SJSA1 (cell line): ENCODE data around the gene EFCAB6. TPM values are rescaled to one million over a fixed set of nuclear protein-coding genes. Genes with fewer than 3 reads are reported as not detected.

Source experiments
- DNase-seq, 2 experiments: peaks; one replicate each; pipeline ENCODE4 v3.0.0-alpha.2; 2015 to 2020; ENCODE audit warnings: low spot score in 2 of 2, low read depth in 1 of 2
- H3K27ac ChIP-seq: fragments of 250-450 bp; sonication (Bioruptor Pico); 2 replicates; pipeline ENCODE4 v1.5.1; 2020; ENCODE audit warnings: mild to moderate bottlenecking, moderate library complexity
- H3K27me3 ChIP-seq: fragments of 250-450 bp; sonication (Bioruptor Pico); replicated peaks from 2 replicates; pipeline ENCODE4 v1.5.1; 2020; ENCODE audit warnings: mild to moderate bottlenecking, moderate library complexity
- H3K36me3 ChIP-seq: fragments of 250-450 bp; sonication (Bioruptor Pico); 2 replicates; pipeline ENCODE4 v1.5.1; 2020; ENCODE audit warnings: mild to moderate bottlenecking
- H3K4me1 ChIP-seq: fragments of 250-450 bp; sonication (Bioruptor Pico); replicated peaks from 2 replicates; pipeline ENCODE4 v1.6.1; 2021; ENCODE audit warnings: mild to moderate bottlenecking
- H3K4me3 ChIP-seq: fragments of 250-450 bp; sonication (Bioruptor Pico); 2 replicates; pipeline ENCODE4 v1.5.1; 2020; ENCODE audit warnings: mild to moderate bottlenecking
- H3K9me3 ChIP-seq: fragments of 250-450 bp; sonication (Bioruptor Pico); replicated peaks from 2 replicates; pipeline ENCODE4 v1.5.1; 2020; ENCODE audit warnings: mild to moderate bottlenecking
- total RNA-seq: library from RNA; depleted of rRNA; stranded (reverse); fragments of >200 nt; shearing (Covaris generic); gene quantifications from 2 replicates; pipeline ENCODE4 v1.2.3, GENCODE V29; 2014

Gene EFCAB6
- total RNA-seq, 1 experiment from 2014 or later: 0.50 TPM

DNA sequence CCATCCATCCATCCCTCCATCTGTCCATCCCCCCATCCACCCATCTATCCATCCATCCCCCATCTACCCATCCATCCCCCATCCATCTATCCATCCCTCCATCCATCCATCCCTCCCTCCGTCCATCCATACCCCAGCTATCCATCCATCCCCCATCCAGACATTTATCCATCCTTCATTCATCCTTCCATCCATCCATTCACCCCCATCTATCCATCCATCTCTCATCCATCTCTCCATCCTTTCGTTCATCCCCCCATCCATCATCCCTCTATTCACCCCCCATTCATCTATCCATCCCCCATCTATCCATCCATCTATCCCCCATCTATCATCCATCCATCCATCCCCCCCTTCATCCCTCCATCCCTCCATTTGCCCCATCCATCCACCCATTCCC, 302.8 kb downstream of the EFCAB6 start:
- DNase-seq: no peak
- H3K36me3 ChIP-seq: no peaks in the 10 kb centered on the region
- H3K9me3 ChIP-seq: no peaks in the 10 kb centered on the region; the same call in 1 of the 2 replicates
- no peak overlapping the region for H3K27ac ChIP-seq
- H3K27me3 ChIP-seq: no peaks in the 10 kb centered on the region
- no peak overlapping the region for H3K4me3 ChIP-seq
- H3K4me1 ChIP-seq: no peaks in the 10 kb centered on the region

DNA sequence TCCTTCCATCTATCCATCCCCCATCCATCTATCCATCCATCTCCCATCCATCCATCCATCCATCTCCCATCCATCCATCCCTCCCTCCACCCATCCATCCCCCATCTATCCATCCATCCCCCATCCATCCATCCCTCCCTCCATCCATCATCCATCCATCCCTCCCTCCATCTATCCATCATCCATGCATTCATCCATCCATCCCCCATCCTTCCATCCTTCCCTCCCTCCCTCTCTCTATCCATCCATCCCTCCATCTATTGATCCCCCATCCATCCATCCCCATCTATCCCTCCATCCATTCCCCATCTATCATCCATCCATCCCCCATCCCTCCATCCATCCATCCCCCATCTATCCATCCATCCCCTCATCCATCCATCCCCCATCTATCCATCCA, 303.6 kb downstream of the EFCAB6 start:
- no peak for DNase-seq
- Histone ChIP-seq H3K27me3 (no peaks in the 10 kb centered on the region), H3K9me3 (no peaks in the 10 kb centered on the region; the same call in 1 of the 2 replicates), H3K4me1 (no peaks in the 10 kb centered on the region), H3K27ac (no peak overlapping the region), H3K4me3 (no peak overlapping the region), H3K36me3 (no peaks in the 10 kb centered on the region)

DNA sequence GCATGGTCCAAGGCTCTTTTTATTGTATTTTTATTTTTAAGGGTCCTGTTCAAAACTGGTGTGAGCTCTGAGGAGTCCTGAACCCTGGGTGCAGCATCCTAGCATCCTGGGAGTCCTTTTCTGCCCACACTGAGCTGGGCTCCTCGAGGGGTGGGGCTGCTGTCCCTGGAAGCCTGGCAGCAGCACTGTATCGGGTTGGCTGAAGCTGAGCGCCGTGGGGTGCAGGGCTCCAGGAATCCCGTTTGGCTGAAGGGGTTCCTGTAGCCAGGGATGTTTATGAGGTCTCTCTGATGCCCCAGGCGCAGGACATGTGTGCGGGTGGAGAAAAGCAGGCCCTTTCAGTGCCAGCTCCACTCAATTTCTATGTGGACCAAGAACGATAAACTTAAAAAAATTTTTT, 304.9 kb downstream of the EFCAB6 start:
- Histone ChIP-seq H3K4me3 (no peak overlapping the region), H3K27me3 (no peaks in the 10 kb centered on the region), H3K4me1 (no peaks in the 10 kb centered on the region), H3K9me3 (no peaks in the 10 kb centered on the region; the same call in 1 of the 2 replicates), H3K36me3 (no peaks in the 10 kb centered on the region), H3K27ac (no peak overlapping the region)
- DNase-seq: no peak

DNA sequence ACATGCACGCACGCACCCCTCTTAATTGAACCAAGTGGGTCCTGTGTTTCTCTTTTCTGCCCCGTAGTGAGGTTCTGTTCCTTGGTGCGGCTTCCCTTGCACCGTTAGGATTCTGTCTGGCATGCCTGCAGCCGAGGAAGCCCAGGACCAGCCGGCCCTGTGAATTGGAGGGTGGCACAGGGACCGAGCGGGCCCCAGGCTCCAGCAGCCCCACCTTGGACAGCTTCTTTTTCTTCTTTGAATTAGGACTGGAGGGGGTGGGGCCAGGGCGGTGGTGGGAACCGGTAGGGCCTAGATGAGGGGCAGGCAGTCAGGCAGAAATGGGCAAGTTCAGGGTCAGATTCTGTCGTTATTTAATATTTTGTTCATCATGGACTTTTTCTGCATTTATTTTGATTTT, 305.6 kb downstream of the EFCAB6 start:
- Histone ChIP-seq H3K27ac (no peak overlapping the region), H3K4me1 (no peaks in the 10 kb centered on the region), H3K27me3 (no peaks in the 10 kb centered on the region), H3K4me3 (no peak overlapping the region), H3K36me3 (no peaks in the 10 kb centered on the region), H3K9me3 (no peaks in the 10 kb centered on the region; the same call in 1 of the 2 replicates)
- no peak for DNase-seq

DNA sequence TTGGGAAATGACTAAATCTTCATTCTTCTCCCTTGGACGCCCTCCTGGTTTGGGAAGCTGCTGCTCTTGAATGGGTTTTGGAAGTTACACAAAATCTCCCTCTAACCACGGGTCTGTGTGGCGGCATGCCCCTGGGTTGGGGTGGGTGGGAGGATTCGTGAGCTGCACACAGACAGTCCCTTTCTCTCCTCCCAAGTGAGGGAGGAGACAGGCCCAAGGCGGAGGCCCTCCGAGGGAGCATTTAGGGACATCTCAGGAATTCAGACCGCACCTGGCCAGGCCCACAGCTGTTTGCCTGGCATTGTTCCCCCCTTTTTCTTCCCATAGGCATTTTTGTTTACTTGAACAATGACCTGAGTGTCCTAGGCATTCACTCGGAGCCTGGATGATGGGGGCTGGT, 306.2 kb downstream of the EFCAB6 start:
- Histone ChIP-seq H3K9me3 (no peaks in the 10 kb centered on the region; the same call in 1 of the 2 replicates), H3K27ac (no peak overlapping the region), H3K4me1 (no peaks in the 10 kb centered on the region), H3K27me3 (no peaks in the 10 kb centered on the region), H3K4me3 (no peak overlapping the region), H3K36me3 (no peaks in the 10 kb centered on the region)
- no peak for DNase-seq

DNA sequence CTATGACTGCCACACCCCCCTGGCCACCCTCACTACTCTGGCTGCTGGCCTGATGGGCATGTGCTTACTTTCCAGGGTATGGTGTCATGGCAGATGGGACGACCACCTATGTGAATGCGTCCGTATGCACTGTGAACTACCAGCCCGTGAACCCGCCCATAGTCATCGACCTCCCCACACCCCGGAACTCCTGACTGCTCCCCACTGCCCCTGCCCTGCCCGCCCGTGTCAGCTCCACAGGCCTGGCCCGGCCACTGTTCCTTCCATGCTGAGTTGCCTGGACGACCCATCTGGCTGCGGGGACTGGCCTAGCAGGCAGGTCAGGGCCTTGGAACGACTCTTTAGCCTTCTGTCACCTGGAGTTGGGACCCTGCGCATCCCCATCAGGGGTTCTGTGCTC, 306.7 kb downstream of the EFCAB6 start:
- Histone ChIP-seq H3K27me3 (no peaks in the 10 kb centered on the region), H3K9me3 (no peaks in the 10 kb centered on the region; the same call in 1 of the 2 replicates), H3K4me1 (no peaks in the 10 kb centered on the region), H3K27ac (no peak overlapping the region), H3K4me3 (no peak overlapping the region), H3K36me3 (no peaks in the 10 kb centered on the region)
- no peak for DNase-seq

DNA sequence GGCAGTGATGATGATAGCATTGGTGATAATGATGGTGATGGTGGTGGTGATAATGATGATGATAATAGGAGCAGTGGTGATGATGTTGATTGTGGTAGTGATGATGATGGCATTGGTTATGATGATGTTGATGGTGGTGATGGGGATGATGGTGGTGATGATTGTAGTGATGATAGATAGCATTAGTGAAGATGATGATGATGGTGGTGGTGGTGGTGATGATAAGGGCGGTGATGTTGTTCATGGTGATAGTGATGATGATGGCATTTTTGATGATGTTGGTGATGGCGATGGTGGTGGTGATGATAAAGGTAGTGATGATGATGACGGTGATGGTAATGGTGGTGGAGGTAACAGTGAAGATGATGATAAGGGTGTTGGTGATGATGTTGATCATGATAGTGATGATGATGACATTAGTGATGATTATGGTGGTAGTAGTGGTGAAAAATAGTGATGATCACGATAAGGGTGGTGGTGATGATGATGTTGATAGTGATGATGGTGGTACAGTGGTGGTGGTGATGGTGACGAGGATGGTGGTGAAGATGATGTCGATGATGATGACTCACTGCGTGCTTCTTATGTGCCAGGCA, 307.3 kb downstream of the EFCAB6 start:
- H3K27ac ChIP-seq: no peak overlapping the region
- H3K4me1 ChIP-seq: no peaks in the 10 kb centered on the region
- no peaks in the 10 kb centered on the region for H3K27me3 ChIP-seq
- DNase-seq: no peak
- no peak overlapping the region for H3K4me3 ChIP-seq
- H3K36me3 ChIP-seq: no peaks in the 10 kb centered on the region
- H3K9me3 ChIP-seq: no peaks in the 10 kb centered on the region; the same call in 1 of the 2 replicates

DNA sequence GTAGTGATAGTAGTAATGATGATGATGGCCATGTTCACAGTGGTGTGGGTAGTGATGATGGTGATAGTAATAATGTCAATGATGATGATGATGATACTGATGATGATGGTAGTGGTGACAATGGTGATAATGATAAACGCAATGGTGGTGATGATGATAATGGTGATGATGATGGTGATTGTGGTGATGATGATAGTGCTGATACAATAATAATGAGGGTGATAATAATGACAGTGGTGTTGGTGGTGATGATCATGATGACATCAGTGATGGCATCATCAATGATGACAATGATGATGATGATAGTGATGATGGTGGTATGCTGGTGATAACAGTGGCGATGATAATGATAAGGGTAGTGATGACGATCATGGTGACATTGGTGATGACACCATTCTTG, 308.0 kb downstream of the EFCAB6 start:
- H3K27ac ChIP-seq: no peak overlapping the region
- H3K36me3 ChIP-seq: no peaks in the 10 kb centered on the region
- no peak for DNase-seq
- H3K9me3 ChIP-seq: no peaks in the 10 kb centered on the region; the same call in 1 of the 2 replicates
- H3K4me1 ChIP-seq: no peaks in the 10 kb centered on the region
- no peak overlapping the region for H3K4me3 ChIP-seq
- H3K27me3 ChIP-seq: no peaks in the 10 kb centered on the region

DNA sequence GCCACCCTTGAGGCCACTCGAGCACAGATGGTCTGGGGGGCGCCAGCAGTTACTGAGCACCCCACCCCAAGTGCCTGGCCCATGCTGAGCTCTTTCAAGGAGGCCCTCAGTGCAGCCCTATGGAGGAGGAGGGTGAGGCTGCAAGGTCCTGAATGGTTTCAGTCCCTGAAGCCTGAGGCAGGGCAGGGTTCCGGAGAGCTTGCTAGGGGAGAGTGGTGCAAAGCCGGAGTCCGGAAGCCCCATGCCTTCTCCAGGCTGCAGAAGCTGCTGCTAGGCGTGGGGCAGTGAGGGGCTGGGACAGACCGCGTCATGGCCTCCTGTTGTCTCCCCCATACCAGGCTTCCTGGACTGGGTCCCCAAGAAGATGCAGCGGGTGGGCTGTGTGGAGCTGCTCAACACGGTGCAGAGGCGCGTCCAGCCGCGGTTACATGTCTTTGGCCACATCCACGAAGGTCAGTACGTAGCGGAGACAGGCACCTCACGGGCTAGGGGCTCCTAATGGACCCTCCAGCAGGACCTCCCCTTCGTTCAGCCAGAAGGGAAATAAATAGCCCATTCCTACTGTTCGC, 309.7 kb downstream of the EFCAB6 start:
- H3K9me3 ChIP-seq: no peaks in the 10 kb centered on the region; the same call in 1 of the 2 replicates
- no peaks in the 10 kb centered on the region for H3K27me3 ChIP-seq
- no peaks in the 10 kb centered on the region for H3K4me1 ChIP-seq
- no peak overlapping the region for H3K4me3 ChIP-seq
- no peaks in the 10 kb centered on the region for H3K36me3 ChIP-seq
- no peak for DNase-seq
- no peak overlapping the region for H3K27ac ChIP-seq

DNA sequence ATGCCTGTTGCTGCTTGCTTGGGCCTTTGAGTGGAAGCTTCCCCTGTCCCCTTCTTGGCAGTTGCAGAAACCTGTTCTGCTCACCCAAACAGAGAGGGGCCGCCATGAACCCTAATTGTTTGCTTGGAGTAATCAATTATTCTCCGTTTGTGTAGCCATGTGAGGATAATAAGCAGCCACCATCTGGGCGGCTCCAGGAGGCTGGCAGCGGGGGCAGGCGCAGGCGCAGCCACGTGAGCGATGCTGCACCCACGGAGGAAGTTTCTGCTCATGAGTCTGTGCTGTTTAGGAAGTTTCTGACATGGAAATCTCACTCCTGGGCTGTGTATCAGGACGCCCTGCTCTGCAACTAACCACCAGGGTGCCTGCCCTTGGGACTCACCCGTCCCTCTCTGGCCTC, 310.2 kb downstream of the EFCAB6 start:
- H3K27me3 ChIP-seq: no peaks in the 10 kb centered on the region
- no peak overlapping the region for H3K4me3 ChIP-seq
- H3K36me3 ChIP-seq: no peaks in the 10 kb centered on the region
- H3K4me1 ChIP-seq: no peaks in the 10 kb centered on the region
- no peak for DNase-seq
- no peak overlapping the region for H3K27ac ChIP-seq
- H3K9me3 ChIP-seq: no peaks in the 10 kb centered on the region; the same call in 1 of the 2 replicates

DNA sequence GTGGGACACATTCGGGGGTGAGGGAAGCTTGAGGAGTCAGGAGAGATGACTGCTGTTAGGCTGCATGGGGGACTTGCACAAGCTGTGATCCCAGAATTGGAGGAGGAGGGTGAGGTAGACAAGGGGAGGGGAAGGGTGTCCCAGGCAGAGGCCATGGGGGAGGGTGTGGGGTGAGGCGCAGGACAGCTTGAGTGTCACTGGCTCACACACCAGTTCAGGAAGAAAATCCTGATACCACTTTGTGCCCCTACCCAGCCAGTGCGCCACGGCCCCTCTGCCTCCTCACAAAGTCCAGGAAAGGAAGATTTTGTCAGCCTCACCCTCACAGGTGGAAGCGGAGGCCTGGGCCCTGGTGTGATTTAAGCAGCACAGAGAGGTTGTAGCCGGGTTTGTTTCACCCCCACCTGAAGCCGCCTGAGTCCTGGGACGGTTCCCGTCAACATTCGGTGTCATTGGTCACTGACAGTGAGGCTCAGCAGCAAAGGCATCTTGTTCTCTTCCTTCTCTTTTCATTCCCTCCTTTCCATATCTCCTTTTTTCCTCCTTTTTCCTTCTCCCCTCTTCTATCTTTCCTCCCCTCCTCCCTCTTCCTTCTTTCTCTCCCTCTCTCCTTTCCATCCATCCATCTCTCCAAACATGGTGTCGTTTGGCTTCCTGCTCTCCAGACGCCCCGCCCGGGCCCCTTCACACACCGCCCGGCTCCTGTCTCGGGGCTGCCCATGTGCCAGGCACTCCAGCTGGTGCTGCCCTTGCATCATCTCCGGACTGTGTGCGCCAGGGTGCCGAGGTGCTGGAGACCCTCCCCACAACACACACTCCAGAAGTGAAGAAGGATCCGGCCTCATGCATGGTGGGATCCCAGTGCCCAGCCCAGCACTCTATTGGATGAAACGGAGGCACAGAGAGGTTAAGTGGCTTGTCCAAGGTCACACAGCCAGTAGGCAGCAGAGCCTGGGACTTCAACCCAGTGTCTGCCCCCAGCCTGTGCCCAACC, 311.0 kb downstream of the EFCAB6 start:
- H3K4me1 ChIP-seq: no peaks in the 10 kb centered on the region
- H3K36me3 ChIP-seq: no peaks in the 10 kb centered on the region
- H3K27me3 ChIP-seq: no peaks in the 10 kb centered on the region
- no peak overlapping the region for H3K27ac ChIP-seq
- DNase-seq: no peak
- no peaks in the 10 kb centered on the region; the same call in 1 of the 2 replicates for H3K9me3 ChIP-seq
- no peak overlapping the region for H3K4me3 ChIP-seq

DNA sequence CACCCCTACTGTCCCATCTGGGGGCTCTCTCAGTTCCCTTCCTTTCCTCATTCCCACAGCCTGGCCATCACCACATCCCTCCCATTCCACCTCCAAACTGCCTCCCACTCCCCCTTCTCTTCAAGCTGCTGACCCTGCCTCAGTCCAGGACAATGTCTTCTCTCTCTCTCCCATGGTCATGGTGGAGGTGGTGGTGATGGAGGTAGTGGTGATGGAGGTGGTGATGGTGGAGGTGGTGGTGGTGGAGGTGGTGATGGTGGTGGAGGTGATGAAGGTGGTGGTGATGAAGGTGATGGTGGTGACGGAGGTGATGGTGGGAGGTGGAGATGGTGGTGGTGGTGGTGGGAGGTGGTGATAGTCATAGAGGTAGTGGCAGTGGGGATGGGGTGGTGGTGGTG, 313.2 kb downstream of the EFCAB6 start:
- H3K4me3 ChIP-seq: no peak overlapping the region
- no peaks in the 10 kb centered on the region for H3K9me3 ChIP-seq
- no peak for DNase-seq

DNA sequence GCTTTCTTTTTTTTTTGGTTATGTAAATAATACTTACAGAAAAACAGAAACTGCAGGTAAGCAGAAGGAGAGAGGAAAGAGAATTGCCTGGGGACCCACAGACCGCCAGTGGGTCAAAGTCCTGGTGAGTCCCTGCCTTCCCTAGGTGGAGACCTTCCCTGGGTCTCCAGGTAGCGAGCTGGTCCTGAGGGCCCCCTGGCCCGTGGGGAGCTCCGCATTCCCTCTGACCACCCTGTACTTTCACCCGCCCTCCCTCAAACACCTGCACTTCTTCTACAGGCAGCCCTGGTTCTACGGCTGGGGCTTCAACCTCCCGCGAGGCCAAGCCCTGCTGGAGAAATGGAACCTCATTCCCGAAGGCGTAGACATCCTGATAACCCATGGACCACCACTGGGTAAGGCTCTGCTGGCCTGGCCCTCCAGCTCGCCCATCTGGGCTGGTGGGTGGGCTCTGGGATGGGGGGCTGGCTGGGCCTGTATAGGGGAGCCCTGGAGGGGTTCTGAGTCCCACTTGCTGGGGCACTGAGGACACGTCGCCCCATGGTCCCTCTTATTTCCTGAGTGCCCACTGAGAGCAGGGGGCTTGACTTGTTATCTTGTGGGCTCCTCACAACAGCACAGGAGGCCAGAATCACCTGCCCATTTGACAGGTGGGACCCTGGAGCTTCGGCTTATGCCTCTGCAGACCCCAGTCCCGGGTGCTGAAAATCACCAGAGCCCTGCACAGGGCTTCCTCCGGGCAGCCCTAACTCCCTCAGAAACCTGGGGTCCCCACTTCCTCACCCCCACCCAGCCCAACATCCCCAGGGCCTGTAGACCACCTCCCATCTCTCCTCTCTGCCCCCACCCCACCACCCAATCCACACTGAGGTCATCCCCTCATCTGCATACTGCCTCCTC, 313.9 kb downstream of the EFCAB6 start:
- Histone ChIP-seq H3K27me3 (no peaks in the 10 kb centered on the region), H3K27ac (no peak overlapping the region)
- DNase-seq: no peak

More for the DNA sequence above, 313.2 kb downstream of the EFCAB6 start:
- Histone ChIP-seq H3K27me3 (no peaks in the 10 kb centered on the region), H3K4me1 (no peaks in the 10 kb centered on the region), H3K27ac (no peak overlapping the region), H3K36me3 (no peaks in the 10 kb centered on the region)

More for the DNA sequence above, 313.9 kb downstream of the EFCAB6 start:
- Histone ChIP-seq H3K4me1 (no peaks in the 10 kb centered on the region), H3K4me3 (no peak overlapping the region), H3K9me3 (no peaks in the 10 kb centered on the region), H3K36me3 (no peaks in the 10 kb centered on the region)
